Measurements from ENCODE around the gene LRP1B.
"Not testable (repeated sequence)": the region's sequence is repeated elsewhere in the genome, so short reads cannot be mapped to it uniquely, and the experiment has no call there.

Gene LRP1B

DNA sequence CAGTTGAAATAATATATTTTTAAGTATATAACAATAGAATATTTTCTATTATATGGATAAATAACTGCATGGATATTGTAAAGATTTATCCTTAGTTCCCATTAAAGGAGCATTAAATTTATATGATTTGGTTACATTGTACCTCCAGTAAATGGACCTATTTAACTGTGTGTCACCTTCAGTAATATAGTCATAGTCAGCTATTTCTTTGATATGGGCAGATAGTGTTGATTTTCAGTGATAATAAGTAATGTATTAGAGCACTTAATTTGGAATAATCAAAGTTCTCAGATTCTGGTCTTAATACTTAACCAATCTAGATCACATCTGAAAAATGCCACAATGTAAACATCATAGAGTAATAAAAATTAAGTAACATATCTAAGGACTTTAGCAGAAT lies 1823.3 kb downstream of the LRP1B start:
- DNase-seq (ENCODE audit: extremely low spot score) = no peak
- POLR2A ChIA-PET = no interaction called here
- TF ChIP-seq CTCF (IDR thresholded peaks at IDR 0.05; ENCODE audit: control extremely low read depth, extremely low read depth, low read depth, missing control alignments) = no peak
- CTCF ChIA-PET = no interaction called here

GRCh38 chr2:140295767-140296166 lies 1835.0 kb downstream of the LRP1B start:
- DNase-seq (ENCODE audit: extremely low spot score) = no peak
- no peak for TF ChIP-seq CTCF (IDR thresholded peaks at IDR 0.05; ENCODE audit: control extremely low read depth, extremely low read depth, low read depth, missing control alignments)
- CTCF ChIA-PET = no interaction called here
- POLR2A ChIA-PET = no interaction called here

- ChIA-PET POLR2A (no interaction called here), CTCF (no interaction called here)
- TF ChIP-seq CTCF (IDR thresholded peaks at IDR 0.05; ENCODE audit: control extremely low read depth, extremely low read depth, low read depth, missing control alignments) = no peak
- DNase-seq (ENCODE audit: extremely low spot score) = no peak
These were observed 1842.1 kb downstream of the LRP1B start for GRCh38 chr2:140288726-140289125.

GRCh38 chr2:140288213-140288612 lies 1842.6 kb downstream of the LRP1B start:
- no peak for DNase-seq (ENCODE audit: extremely low spot score)
- ChIA-PET POLR2A (no interaction called here), CTCF (no interaction called here)
- TF ChIP-seq CTCF (IDR thresholded peaks at IDR 0.05; ENCODE audit: control extremely low read depth, extremely low read depth, low read depth, missing control alignments) = no peak

DNA sequence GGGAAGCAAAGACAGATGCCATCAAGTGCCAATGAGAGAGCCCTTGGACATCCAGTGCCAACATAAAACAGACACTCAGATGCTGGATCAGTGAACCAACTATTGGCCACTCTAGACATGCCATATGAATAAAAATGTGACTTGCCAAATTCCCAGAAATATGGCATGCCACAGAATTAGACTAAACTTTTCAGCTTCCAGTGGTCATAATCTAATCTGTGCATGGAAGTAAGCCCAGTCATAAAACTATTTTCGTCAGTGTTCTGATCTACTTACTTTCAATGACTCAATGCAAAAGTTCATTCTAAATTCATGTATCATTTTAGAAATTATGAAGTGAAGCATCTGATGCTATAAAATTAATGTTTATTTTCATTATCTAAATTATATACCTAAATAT lies 1844.4 kb downstream of the LRP1B start:
- POLR2A ChIA-PET = no interaction called here
- TF ChIP-seq CTCF (IDR thresholded peaks at IDR 0.05; ENCODE audit: control extremely low read depth, extremely low read depth, low read depth, missing control alignments) = no peak
- no peak for DNase-seq (ENCODE audit: extremely low spot score)
- CTCF ChIA-PET = no interaction called here

DNA sequence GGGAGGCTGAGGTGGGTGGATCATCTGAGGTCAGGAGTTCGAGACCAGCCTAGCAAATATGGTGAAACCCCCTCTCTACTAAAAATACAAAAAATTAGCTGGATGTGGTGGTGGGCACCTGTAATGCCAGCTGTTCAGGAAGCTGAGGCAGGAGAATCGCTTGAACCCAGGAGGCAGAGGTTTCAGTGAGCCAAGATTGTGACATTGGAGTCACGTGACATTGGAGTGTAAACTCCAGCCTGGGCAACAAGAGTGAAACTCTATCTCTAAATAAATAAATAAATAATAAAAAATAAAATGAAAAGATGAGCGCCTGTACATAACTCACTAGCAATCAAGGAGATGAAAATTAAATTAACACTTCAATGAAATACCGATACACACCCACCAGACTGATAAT lies 1853.5 kb downstream of the LRP1B start:
- POLR2A ChIA-PET; CTCF ChIA-PET; DNase-seq (ENCODE audit: extremely low spot score): not testable (repeated sequence)

- TF ChIP-seq CTCF (IDR thresholded peaks at IDR 0.05; ENCODE audit: control extremely low read depth, extremely low read depth, low read depth, missing control alignments) = no peak
- ChIA-PET POLR2A (no interaction called here), CTCF (no interaction called here)
- no peak for DNase-seq (ENCODE audit: extremely low spot score)
These were observed 1854.2 kb downstream of the LRP1B start for GRCh38 chr2:140276661-140277060.

All from GM10248 (cell line).